ENCODE data around the gene MLXIP. TPM values are rescaled to one million over a fixed set of nuclear protein-coding genes. Genes with fewer than 3 reads are reported as not detected.

Gene MLXIP
- total and polyA plus RNA-seq, 8 donors: 48.1 to 98.7 (median 77.9) TPM

DNA sequence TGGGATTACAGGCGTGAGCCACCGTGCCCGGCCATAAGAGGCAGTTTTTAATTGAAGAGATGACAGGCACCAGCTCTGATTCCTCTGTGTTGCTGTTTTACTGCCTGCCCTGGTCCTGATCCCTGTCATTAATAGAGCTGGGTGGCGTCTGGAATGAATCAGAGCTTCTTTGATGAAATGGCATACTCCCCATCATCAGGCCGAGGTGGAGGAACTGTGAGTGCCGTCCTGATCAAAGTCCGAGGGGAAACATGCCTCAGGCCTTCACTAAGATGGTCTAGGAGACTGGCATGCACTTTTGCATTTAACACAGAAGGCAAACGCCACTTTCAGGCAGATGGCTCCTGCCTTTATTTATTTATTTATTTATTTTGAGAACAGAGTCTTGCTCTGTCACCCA is 61.4 kb downstream of the MLXIP start:
- intact Hi-C loops (cut with DNase I): no loop called here
- no peak overlapping the region for H3K27ac ChIP-seq
- ATAC-seq: no peak

DNA sequence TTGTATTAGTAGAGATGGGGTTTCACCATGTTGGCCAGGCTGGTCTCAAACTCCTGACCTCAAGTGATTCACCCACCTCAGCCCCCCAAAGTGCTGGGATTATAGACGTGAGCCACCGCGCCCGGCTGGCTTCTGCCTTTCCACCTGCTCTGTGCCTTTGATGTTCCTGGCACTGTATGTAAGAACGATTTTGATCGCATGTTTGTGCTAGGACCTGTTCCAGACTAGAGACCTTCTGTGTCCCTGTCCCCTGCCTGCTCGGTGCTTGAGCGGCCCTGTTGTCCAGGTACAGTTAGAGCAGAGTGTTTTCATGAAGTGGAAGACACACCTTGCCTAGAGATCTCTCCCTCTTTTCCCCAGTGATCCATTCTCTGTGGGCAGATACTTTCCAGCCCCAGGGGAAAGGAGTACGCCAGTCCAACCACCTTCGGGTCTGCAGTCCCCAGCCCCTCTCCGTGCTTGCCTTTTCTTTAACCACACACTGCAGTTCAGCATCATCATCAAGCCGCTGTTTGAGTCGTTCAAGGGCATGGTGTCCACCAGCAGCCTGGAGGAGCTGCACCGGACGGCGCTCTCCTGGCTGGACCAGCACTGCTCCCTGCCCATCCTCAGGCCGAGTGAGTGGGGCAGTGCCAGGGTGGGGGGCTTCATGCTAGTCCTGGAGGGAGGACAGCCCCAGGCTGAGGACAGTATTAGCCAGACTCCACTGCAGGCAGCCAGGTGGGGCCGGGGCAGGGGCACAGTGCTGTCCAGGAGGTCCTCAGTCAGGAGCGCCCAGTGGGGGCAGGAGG is 62.1 kb downstream of the MLXIP start:
- ATAC-seq: no peak
- intact Hi-C loops (cut with DNase I): no loop called here
- peaks cover 0 to 90% of the 10 kb centered on the region in 2 donors for H3K36me3 ChIP-seq
- TF ChIP-seq, protein P1, sequence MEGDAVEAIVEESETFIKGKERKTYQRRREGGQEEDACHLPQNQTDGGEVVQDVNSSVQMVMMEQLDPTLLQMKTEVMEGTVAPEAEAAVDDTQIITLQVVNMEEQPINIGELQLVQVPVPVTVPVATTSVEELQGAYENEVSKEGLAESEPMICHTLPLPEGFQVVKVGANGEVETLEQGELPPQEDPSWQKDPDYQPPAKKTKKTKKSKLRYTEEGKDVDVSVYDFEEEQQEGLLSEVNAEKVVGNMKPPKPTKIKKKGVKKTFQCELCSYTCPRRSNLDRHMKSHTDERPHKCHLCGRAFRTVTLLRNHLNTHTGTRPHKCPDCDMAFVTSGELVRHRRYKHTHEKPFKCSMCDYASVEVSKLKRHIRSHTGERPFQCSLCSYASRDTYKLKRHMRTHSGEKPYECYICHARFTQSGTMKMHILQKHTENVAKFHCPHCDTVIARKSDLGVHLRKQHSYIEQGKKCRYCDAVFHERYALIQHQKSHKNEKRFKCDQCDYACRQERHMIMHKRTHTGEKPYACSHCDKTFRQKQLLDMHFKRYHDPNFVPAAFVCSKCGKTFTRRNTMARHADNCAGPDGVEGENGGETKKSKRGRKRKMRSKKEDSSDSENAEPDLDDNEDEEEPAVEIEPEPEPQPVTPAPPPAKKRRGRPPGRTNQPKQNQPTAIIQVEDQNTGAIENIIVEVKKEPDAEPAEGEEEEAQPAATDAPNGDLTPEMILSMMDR (IDR thresholded peaks at IDR 0.05): no peak
- no peak overlapping the region for H3K27ac ChIP-seq
- H3K27me3 ChIP-seq: no peaks in the 10 kb centered on the region
- no peak for DNase-seq
- no peak overlapping the region for H3K4me3 ChIP-seq
- H3K4me1 ChIP-seq: no peaks in the 10 kb centered on the region
- H3K9me3 ChIP-seq: no peaks in the 10 kb centered on the region

More for the DNA sequence above, 61.4 kb downstream of the MLXIP start:
- TF ChIP-seq, protein P1 (IDR thresholded peaks at IDR 0.05): no peak
- DNase-seq: no peak
- Histone ChIP-seq H3K9me3 (no peaks in the 10 kb centered on the region), H3K4me3 (no peak overlapping the region), H3K4me1 (no peaks in the 10 kb centered on the region), H3K27me3 (no peaks in the 10 kb centered on the region), H3K36me3 (peaks cover 0 to 95% of the 10 kb centered on the region in 2 donors)

DNA sequence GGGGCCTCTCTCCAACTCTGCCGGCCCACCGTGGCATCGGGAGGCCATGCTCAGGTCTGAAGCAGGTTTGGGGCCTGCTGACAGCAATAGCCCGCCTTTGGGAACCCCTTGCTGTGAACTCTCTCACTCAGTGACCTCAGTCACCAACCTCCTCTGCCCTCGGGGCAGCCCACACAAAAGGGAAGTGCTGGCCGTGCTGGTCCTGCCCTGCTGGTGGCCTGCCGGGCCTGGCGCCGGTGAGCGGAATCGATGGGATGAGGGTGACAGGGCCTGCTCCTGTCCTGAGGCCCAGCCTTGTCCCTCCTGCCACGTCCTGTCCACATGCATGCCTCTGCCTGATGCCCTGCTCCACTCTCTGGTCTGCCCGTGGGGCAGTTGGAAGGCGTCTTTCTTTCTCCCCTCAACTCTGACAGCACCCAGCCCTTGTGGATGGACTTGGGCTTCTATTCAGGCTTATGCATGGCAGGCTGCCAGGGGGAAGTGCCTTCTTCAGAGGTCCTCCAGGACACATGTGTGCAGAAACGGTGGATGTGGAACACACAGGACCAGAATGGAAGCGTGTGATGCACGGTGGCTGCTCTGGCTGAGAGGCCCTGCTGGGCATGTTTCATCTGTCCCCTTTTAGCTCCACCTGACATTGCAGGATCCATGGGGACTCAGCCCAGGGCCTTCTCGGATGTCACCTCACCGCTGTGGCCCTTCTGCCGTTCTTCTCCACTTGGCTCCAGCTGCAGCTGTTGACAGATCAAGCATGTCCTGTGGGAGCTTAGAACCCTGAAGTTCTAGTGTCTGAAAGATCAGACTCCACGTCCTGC is 63.6 kb downstream of the MLXIP start:
- Histone ChIP-seq H3K36me3 (peaks cover 0 to 79% of the 10 kb centered on the region in 2 donors), H3K4me3 (no peak overlapping the region), H3K27ac (no peak overlapping the region), H3K27me3 (no peaks in the 10 kb centered on the region), H3K4me1 (no peaks in the 10 kb centered on the region), H3K9me3 (no peaks in the 10 kb centered on the region)
- intact Hi-C loops (cut with DNase I): no loop called here
- no peak for DNase-seq
- no peak for ATAC-seq
- TF ChIP-seq, protein P1 (IDR thresholded peaks at IDR 0.05): no peak

DNA sequence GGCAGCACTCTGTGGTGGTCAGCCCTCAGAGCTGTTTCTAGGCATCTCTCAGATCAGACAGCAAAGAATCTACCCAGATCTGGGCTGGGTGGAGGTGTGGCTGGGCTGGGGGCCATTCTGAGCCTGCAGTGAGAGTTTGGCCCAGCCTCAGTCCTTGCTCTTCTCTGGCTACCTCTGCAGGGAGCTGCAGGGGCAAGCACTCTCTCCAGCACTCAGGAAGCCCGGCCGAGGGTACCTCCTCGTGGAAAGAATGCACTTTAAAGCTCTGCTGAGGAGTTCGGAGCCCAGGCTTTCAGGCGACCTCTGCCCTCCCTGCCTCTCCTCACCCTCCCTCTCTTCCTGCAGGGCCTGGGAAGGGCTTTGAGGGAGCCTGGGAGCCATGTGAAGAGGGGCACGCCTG is 64.3 kb downstream of the MLXIP start:
- Histone ChIP-seq H3K27me3 (no peaks in the 10 kb centered on the region), H3K9me3 (no peaks in the 10 kb centered on the region), H3K4me1 (no peaks in the 10 kb centered on the region), H3K36me3 (peaks cover 0 to 72% of the 10 kb centered on the region in 2 donors), H3K4me3 (no peak overlapping the region), H3K27ac (no peak overlapping the region)
- intact Hi-C loops (cut with DNase I): no loop called here
- TF ChIP-seq, protein P1 (IDR thresholded peaks at IDR 0.05): no peak
- ATAC-seq: no peak
- DNase-seq: no peak

DNA sequence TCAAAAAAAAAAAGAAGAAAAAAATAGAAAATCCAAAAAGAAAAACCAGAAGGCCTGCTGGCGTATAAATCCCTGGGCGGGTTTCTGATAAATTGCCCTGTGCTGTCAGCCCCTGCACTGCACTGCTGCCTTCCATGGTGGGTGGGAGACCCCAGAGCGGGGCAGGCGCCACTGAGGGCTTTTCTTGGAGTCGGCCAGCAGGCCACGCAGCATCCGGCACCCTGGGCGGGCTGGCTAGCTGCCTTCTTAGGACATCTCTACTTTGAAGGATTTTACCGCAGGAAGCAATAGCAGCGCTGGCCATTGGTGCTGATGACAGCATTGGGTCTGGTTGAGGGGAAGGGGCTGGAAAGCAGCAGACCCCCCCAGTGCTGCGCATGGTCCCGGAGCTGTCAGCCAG is 66.3 kb downstream of the MLXIP start:
- TF ChIP-seq, protein P1 (IDR thresholded peaks at IDR 0.05): no peak
- ATAC-seq (no peak), DNase-seq (no peak)
- Histone ChIP-seq H3K36me3 (peaks cover 0 to 52% of the 10 kb centered on the region in 2 donors), H3K4me3 (no peak overlapping the region), H3K4me1 (no peaks in the 10 kb centered on the region), H3K9me3 (no peaks in the 10 kb centered on the region), H3K27ac (no peak overlapping the region), H3K27me3 (no peaks in the 10 kb centered on the region)
- intact Hi-C loops (cut with DNase I): no loop called here

All from left lung (tissue), 10 donors.